HCT116 (cell line): ENCODE measurements around the gene KIF26B. TPM values are rescaled to one million over a fixed set of nuclear protein-coding genes. Genes with fewer than 3 reads are reported as not detected.

Experiments used
- ATAC-seq: fragments of 200-7000 bp; cut with Tn5 transposase; 2 replicates; pipeline ENCODE4 v1.9.1; 2020; ENCODE audit warnings: mild to moderate bottlenecking, moderate library complexity
- BruUV-seq: library from RNA; stranded (reverse); fragments of 400-500 nt; replicated peaks from 2 replicates; lab custom pipeline; 2021; lab: Mats Ljungman, UMichigan
- CTCF ChIA-PET: fragments of 300-600 bp; sonication (Branson Sonifier 250); formaldehyde crosslinking; loops from one replicate; lab custom pipeline; 2021; ENCODE audit warnings: antibody characterized with exemption; lab: Charles Lee
- POLR2A ChIA-PET: fragments of 300-600, 350-600 bp; sonication (Branson Sonifier 250); formaldehyde crosslinking; loops from one replicate; lab custom pipeline; 2021; ENCODE audit warnings: antibody characterized with exemption; lab: Charles Lee
- RAD21 ChIA-PET, 2 experiments: fragments of 300-600 bp; sonication (Branson Sonifier 250); formaldehyde crosslinking; loops; one replicate each; lab custom pipeline; 2023; ENCODE audit warnings: low total read pairs in 2 of 2; ENCODE audit not compliant: uncharacterized antibody in 2 of 2, unreplicated experiment in 2 of 2, low non-redundant PET in 1 of 2; lab: Charles Lee
- DNase-seq: peaks from one replicate; pipeline ENCODE4 v3.0.0-alpha.2; 2010; ENCODE audit warnings: low read depth, low spot score
- H2AFZ ChIP-seq: fragments of 200-600 bp; shearing (Covaris generic), sonication (generic); 2 replicates; pipeline ENCODE4 v1.6.1; 2017; ENCODE audit warnings: low read depth, mixed run types, mixed read lengths, antibody characterized with exemption, low read length; ENCODE audit not compliant: poor library complexity, severe bottlenecking
- H3K27ac ChIP-seq: 2 replicates; pipeline ENCODE4 v1.5.1; 2012; ENCODE audit warnings: low read depth, low read length
- H3K27me3 ChIP-seq: fragments of 200-600 bp; sonication (generic); 2 replicates; pipeline ENCODE4 v1.6.1; 2016; ENCODE audit warnings: mixed run types, low read length, mixed read lengths; ENCODE audit not compliant: insufficient read depth
- H3K36me3 ChIP-seq, 2 experiments: fragments of 200-500 bp in 1 of 2; fragments of 200-600 bp in 1 of 2; sonication (Bioruptor generic) in 1 of 2; sonication (generic) in 1 of 2; 2 replicates each; pipeline versions ENCODE4 v1.5.1 to v1.6.1; 2014 to 2016; ENCODE audit warnings: low read length in 2 of 2, inconsistent platforms in 1 of 2, mixed read lengths in 1 of 2, mixed run types in 1 of 2; ENCODE audit not compliant: insufficient read depth in 2 of 2, control insufficient read depth in 1 of 2
- H3K4me1 ChIP-seq, 2 experiments: fragments of 200-600 bp in 1 of 2; sonication (generic) in 1 of 2; 2 replicates each; pipeline versions ENCODE4 v1.5.1 to v1.6.1; 2012 to 2017; ENCODE audit warnings: low read length in 2 of 2, inconsistent platforms in 1 of 2, mild to moderate bottlenecking in 1 of 2, mixed read lengths in 1 of 2, mixed run types in 1 of 2, moderate library complexity in 1 of 2; ENCODE audit not compliant: insufficient read depth in 2 of 2, control insufficient read depth in 1 of 2
- H3K4me2 ChIP-seq: fragments of 200-600 bp; sonication (generic); 2 replicates; pipeline ENCODE4 v1.6.1; 2017; ENCODE audit warnings: mixed run types, low read length, mixed read lengths
- H3K4me3 ChIP-seq, 2 experiments: fragments of 200-600 bp in 1 of 2; sonication (generic) in 1 of 2; replicated peaks in 1 of 2; 2 replicates each; pipeline ENCODE4 v1.5.1; 2011 to 2016; ENCODE audit warnings: low read length in 2 of 2, control low read depth in 1 of 2, low read depth in 1 of 2, mild to moderate bottlenecking in 1 of 2, mixed read lengths in 1 of 2, mixed run types in 1 of 2
- H3K79me2 ChIP-seq: fragments of 200-600 bp; sonication (generic); 2 replicates; pipeline ENCODE4 v1.6.1; 2017; ENCODE audit warnings: mild to moderate bottlenecking, mixed run types, low read length, moderate library complexity, mixed read lengths; ENCODE audit not compliant: insufficient read depth
- H3K9ac ChIP-seq: fragments of 200-600 bp; sonication (generic); 2 replicates; pipeline ENCODE4 v1.6.1; 2016; ENCODE audit warnings: low read length, mixed read lengths
- H3K9me2 ChIP-seq: fragments of 200-600 bp; sonication (generic), shearing (Covaris generic); 2 replicates; pipeline ENCODE4 v1.6.1; 2017; ENCODE audit warnings: mixed run types, mild to moderate bottlenecking, moderate library complexity; ENCODE audit not compliant: insufficient read depth
- H3K9me3 ChIP-seq, 2 experiments: fragments of 200-500 bp in 1 of 2; fragments of 200-600 bp in 1 of 2; sonication (Bioruptor generic) in 1 of 2; sonication (generic) in 1 of 2; 2 replicates each; pipeline ENCODE4 v1.6.1; 2014 to 2017; ENCODE audit warnings: low read length in 2 of 2, mixed read lengths in 2 of 2, inconsistent platforms in 1 of 2, low read depth in 1 of 2, mild to moderate bottlenecking in 1 of 2, mixed run types in 1 of 2, moderate library complexity in 1 of 2; ENCODE audit not compliant: control insufficient read depth in 1 of 2, insufficient read depth in 1 of 2
- H4K20me1 ChIP-seq: fragments of 200-600 bp; sonication (generic), shearing (Covaris generic); 2 replicates; pipeline ENCODE4 v1.6.1; 2017; ENCODE audit warnings: mixed run types, mild to moderate bottlenecking, moderate library complexity; ENCODE audit not compliant: insufficient read depth
- CBX3 ChIP-seq: IDR thresholded peaks from 2 replicates; pipeline ENCODE4 v1.6.1; 2012; ENCODE audit warnings: low read depth
- ELF1 ChIP-seq: IDR thresholded peaks from 2 replicates; pipeline ENCODE4 v1.6.1; 2012; ENCODE audit warnings: low read depth, borderline replicate concordance
- EZH2 ChIP-seq: fragments of 200-600 bp; sonication (generic); IDR thresholded peaks from 2 replicates; pipeline ENCODE4 v1.6.1; 2017; ENCODE audit warnings: antibody characterized with exemption, mixed run types
- POLR2A ChIP-seq: IDR thresholded peaks from 2 replicates; pipeline ENCODE4 v1.7.0; 2011; ENCODE audit warnings: borderline replicate concordance; ENCODE audit not compliant: insufficient read depth, insufficient read length; ENCODE audit errors: extremely low read depth
- SP1 ChIP-seq: IDR thresholded peaks from 2 replicates; pipeline ENCODE4 v1.6.1; 2012; ENCODE audit warnings: low read depth
- SRF ChIP-seq: IDR thresholded peaks from 2 replicates; pipeline ENCODE4 v1.6.1; 2012; ENCODE audit warnings: low read depth
- TCF7L2 ChIP-seq: IDR thresholded peaks from 2 replicates; pipeline ENCODE4 v1.7.0; 2011; ENCODE audit warnings: borderline replicate concordance, inconsistent platforms; ENCODE audit not compliant: insufficient read depth, insufficient read length; ENCODE audit errors: extremely low read depth
- ZNF274 ChIP-seq: fragments of 200-500 bp; sonication (Bioruptor generic); IDR thresholded peaks from 2 replicates; pipeline ENCODE4 v1.6.1; 2014; ENCODE audit warnings: mild to moderate bottlenecking, low read depth, low read length, inconsistent platforms
- intact Hi-C: fragments of 100-400 bp; cut with micrococcal nuclease; formaldehyde crosslinking; loops from 2 replicates; pipeline ENCODE4 v1.10.0; 2022
- total RNA-seq: library from RNA; stranded (reverse); gene quantifications from one replicate; pipeline ENCODE4 v1.2.1, GENCODE V29; 2021; ENCODE audit not compliant: unreplicated experiment
- TF ChIP-seq, protein P1 (sequence below): IDR thresholded peaks from 2 replicates; pipeline ENCODE4 v1.6.1; 2012; ENCODE audit warnings: low read depth
- TF ChIP-seq, protein P2 (sequence below), 3 experiments: fragments of 200-600 bp in 1 of 3; sonication (generic) in 1 of 3; IDR thresholded peaks in 2 of 3; conservative IDR thresholded peaks in 1 of 3; 2 replicates each; pipeline ENCODE4 v1.5.1; 2012 to 2017; ENCODE audit warnings: low read depth in 2 of 3, low read length in 2 of 3, antibody characterized with exemption in 1 of 3, borderline replicate concordance in 1 of 3, control low read depth in 1 of 3, mild to moderate bottlenecking in 1 of 3, mixed read lengths in 1 of 3, mixed run types in 1 of 3, moderate library complexity in 1 of 3; ENCODE audit not compliant: insufficient read depth in 1 of 3

KIF26B gene
- total RNA-seq, 1 experiment from 2014 or later = 0.49 TPM

- no peak for TF ChIP-seq TCF7L2
- TF ChIP-seq POLR2A = no peak
- TF ChIP-seq SRF = no peak
- TF ChIP-seq CBX3 = no peak
- TF ChIP-seq ZNF274 = no peak
- TF ChIP-seq, all 23 proteins: peak for 0
- ATAC-seq = no peak
- ChIA-PET CTCF (no interaction called here), POLR2A (no interaction called here), RAD21 (no interaction called here)
- Histone ChIP-seq H3K4me2 (no peak overlapping the region), H2AFZ (no peak overlapping the region), H3K27ac (no peak overlapping the region), H3K9me2 (no peaks in the 10 kb centered on the region), H3K4me3 (no peak overlapping the region), H3K4me1 (no peaks in the 10 kb centered on the region), H3K79me2 (no peaks in the 10 kb centered on the region), H3K27me3 (peaks cover 40% of the 10 kb centered on the region; the same call in 1 of the 2 replicates), H4K20me1 (no peaks in the 10 kb centered on the region), H3K9me3 (no peaks in the 10 kb centered on the region), H3K36me3 (no peaks in the 10 kb centered on the region), H3K9ac (no peak overlapping the region)
- intact Hi-C loops = no loop called here
- no peak for DNase-seq
- no TSS peak for BruUV-seq
These were observed 282.7 kb downstream of the KIF26B start for GRCh38 chr1:245437369-245438062.

- CTCF ChIA-PET = no interaction called here
- no peak overlapping the region for H3K27ac ChIP-seq
- no peak overlapping the region for H3K4me3 ChIP-seq
- H3K9me3 ChIP-seq = no peaks in the 10 kb centered on the region
- no peaks in the 10 kb centered on the region for H3K36me3 ChIP-seq
- no peak for DNase-seq
- BruUV-seq = no TSS peak
- no peak for TF ChIP-seq POLR2A
- TF ChIP-seq, protein P1, sequence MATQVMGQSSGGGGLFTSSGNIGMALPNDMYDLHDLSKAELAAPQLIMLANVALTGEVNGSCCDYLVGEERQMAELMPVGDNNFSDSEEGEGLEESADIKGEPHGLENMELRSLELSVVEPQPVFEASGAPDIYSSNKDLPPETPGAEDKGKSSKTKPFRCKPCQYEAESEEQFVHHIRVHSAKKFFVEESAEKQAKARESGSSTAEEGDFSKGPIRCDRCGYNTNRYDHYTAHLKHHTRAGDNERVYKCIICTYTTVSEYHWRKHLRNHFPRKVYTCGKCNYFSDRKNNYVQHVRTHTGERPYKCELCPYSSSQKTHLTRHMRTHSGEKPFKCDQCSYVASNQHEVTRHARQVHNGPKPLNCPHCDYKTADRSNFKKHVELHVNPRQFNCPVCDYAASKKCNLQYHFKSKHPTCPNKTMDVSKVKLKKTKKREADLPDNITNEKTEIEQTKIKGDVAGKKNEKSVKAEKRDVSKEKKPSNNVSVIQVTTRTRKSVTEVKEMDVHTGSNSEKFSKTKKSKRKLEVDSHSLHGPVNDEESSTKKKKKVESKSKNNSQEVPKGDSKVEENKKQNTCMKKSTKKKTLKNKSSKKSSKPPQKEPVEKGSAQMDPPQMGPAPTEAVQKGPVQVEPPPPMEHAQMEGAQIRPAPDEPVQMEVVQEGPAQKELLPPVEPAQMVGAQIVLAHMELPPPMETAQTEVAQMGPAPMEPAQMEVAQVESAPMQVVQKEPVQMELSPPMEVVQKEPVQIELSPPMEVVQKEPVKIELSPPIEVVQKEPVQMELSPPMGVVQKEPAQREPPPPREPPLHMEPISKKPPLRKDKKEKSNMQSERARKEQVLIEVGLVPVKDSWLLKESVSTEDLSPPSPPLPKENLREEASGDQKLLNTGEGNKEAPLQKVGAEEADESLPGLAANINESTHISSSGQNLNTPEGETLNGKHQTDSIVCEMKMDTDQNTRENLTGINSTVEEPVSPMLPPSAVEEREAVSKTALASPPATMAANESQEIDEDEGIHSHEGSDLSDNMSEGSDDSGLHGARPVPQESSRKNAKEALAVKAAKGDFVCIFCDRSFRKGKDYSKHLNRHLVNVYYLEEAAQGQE = no peak
- no peak for TF ChIP-seq EZH2
- TF ChIP-seq, protein P2, sequence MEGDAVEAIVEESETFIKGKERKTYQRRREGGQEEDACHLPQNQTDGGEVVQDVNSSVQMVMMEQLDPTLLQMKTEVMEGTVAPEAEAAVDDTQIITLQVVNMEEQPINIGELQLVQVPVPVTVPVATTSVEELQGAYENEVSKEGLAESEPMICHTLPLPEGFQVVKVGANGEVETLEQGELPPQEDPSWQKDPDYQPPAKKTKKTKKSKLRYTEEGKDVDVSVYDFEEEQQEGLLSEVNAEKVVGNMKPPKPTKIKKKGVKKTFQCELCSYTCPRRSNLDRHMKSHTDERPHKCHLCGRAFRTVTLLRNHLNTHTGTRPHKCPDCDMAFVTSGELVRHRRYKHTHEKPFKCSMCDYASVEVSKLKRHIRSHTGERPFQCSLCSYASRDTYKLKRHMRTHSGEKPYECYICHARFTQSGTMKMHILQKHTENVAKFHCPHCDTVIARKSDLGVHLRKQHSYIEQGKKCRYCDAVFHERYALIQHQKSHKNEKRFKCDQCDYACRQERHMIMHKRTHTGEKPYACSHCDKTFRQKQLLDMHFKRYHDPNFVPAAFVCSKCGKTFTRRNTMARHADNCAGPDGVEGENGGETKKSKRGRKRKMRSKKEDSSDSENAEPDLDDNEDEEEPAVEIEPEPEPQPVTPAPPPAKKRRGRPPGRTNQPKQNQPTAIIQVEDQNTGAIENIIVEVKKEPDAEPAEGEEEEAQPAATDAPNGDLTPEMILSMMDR (IDR thresholded peaks at IDR 0.05 in 2 of 3, conservative IDR thresholded peaks at IDR 0.05 in 1 of 3; ENCODE audit: borderline replicate concordance in 1 of 3, insufficient read depth in 1 of 3, low read depth in 2 of 3, low read length in 2 of 3) = no peak
- TF ChIP-seq SP1 = no peak
- TF ChIP-seq TCF7L2 = no peak
- TF ChIP-seq ELF1 = no peak
- POLR2A ChIA-PET = no interaction called here
- H2AFZ ChIP-seq = no peak overlapping the region
- RAD21 ChIA-PET = no interaction called here
- H3K4me2 ChIP-seq = no peak overlapping the region
- no peaks in the 10 kb centered on the region for H3K79me2 ChIP-seq
- no peaks in the 10 kb centered on the region for H4K20me1 ChIP-seq
- H3K9me2 ChIP-seq = no peaks in the 10 kb centered on the region
- no peaks in the 10 kb centered on the region for H3K4me1 ChIP-seq
- intact Hi-C loops = no loop called here
- no peak for ATAC-seq
- peaks cover 39% of the 10 kb centered on the region; the same call in 1 of the 2 replicates for H3K27me3 ChIP-seq
- no peak overlapping the region for H3K9ac ChIP-seq
These were observed 286.1 kb downstream of the KIF26B start for GRCh38 chr1:245440922-245441321.
